ENCODE data around the gene CES1. TPM values are rescaled to one million over a fixed set of nuclear protein-coding genes. Genes with fewer than 3 reads are reported as not detected.

Gene CES1
- total and polyA plus RNA-seq, 10 of the 15 experiments (the other 5 are each of a cell fraction or from before 2014, with no cell fraction given): 0.08 to 0.69 (median 0.27) TPM; not detected in 6

GRCh38 chr16:55778757-55779156, 54.1 kb downstream of the CES1 start:
- Histone ChIP-seq H3K9me3 (replicated peaks; ENCODE audit: control insufficient read depth, insufficient read depth, low read length) (no peaks in the 10 kb centered on the region), H3K4me3 (no peak overlapping the region), H3K27me3 (replicated peaks in 1 of 2; ENCODE audit: control insufficient read depth in 2 of 2, insufficient read depth in 2 of 2, low read length in 1 of 2) (no peaks in the 10 kb centered on the region), H4K20me1 (ENCODE audit: control insufficient read depth, insufficient read depth) (no peaks in the 10 kb centered on the region), H3K4me2 (ENCODE audit: control insufficient read depth, insufficient read depth) (no peak overlapping the region), H3K36me3 (ENCODE audit: control insufficient read depth in 2 of 2, insufficient read depth in 2 of 2, low read length in 1 of 2) (no peaks in the 10 kb centered on the region), H3K79me2 (ENCODE audit: control insufficient read depth, insufficient read depth, low read length) (no peaks in the 10 kb centered on the region), H2AFZ (ENCODE audit: control insufficient read depth, low read depth, low read length) (no peak overlapping the region), H3K4me1 (ENCODE audit: control insufficient read depth, insufficient read depth, low read length) (no peaks in the 10 kb centered on the region), H3K27ac (ENCODE audit: control insufficient read depth, insufficient read depth) (no peak overlapping the region), H3K9ac (ENCODE audit: control insufficient read depth, insufficient read depth, low read length) (no peak overlapping the region)
- no peak for DNase-seq (ENCODE audit: low read depth, low spot score)
- 87% methylated on average over 2 of the region's 2 CpGs for WGBS (ENCODE audit: insufficient coverage, insufficient replicate concordance, low lambda C conversion rate, missing lambda C conversion rate)
- RAD21 ChIA-PET (ENCODE audit: unreplicated experiment): no interaction called here
- SMC1A ChIA-PET (ENCODE audit: uncharacterized antibody, unreplicated experiment): no interaction called here
- POLR2A ChIA-PET: no interaction called here
- no peak for FAIRE-seq
- ATAC-seq: no peak
- intact Hi-C loops (cut with micrococcal nuclease; ENCODE audit: unreplicated experiment): no loop called here
- no TSS peak for BruUV-seq (replicated peaks)
- TF ChIP-seq USF2 (IDR thresholded peaks at IDR 0.05; ENCODE audit: borderline replicate concordance, low read depth, low read length) (no peak), MLLT1 (IDR thresholded peaks at IDR 0.05) (no peak)
- in situ Hi-C loops (cut with MboI): no loop called here
- CTCF ChIA-PET: interaction anchor here (0.6 kb wide), 1 partner anchor 51 kb away, joined by 3 read pairs; no protein-coding TSS in a partner anchor

- in situ Hi-C loops (cut with MboI): no loop called here
- DNase-seq (ENCODE audit: low read depth, low spot score) (no peak), ATAC-seq (no peak), FAIRE-seq (no peak)
- Histone ChIP-seq H2AFZ (ENCODE audit: control insufficient read depth, low read depth, low read length) (no peak overlapping the region), H3K9ac (ENCODE audit: control insufficient read depth, insufficient read depth, low read length) (no peak overlapping the region), H3K36me3 (ENCODE audit: control insufficient read depth in 2 of 2, insufficient read depth in 2 of 2, low read length in 1 of 2) (no peaks in the 10 kb centered on the region), H3K4me2 (ENCODE audit: control insufficient read depth, insufficient read depth) (no peak overlapping the region), H4K20me1 (ENCODE audit: control insufficient read depth, insufficient read depth) (no peaks in the 10 kb centered on the region), H3K9me3 (replicated peaks; ENCODE audit: control insufficient read depth, insufficient read depth, low read length) (no peaks in the 10 kb centered on the region), H3K79me2 (ENCODE audit: control insufficient read depth, insufficient read depth, low read length) (no peaks in the 10 kb centered on the region), H3K27me3 (replicated peaks in 1 of 2; ENCODE audit: control insufficient read depth in 2 of 2, insufficient read depth in 2 of 2, low read length in 1 of 2) (no peaks in the 10 kb centered on the region), H3K4me1 (ENCODE audit: control insufficient read depth, insufficient read depth, low read length) (no peaks in the 10 kb centered on the region), H3K4me3 (no peak overlapping the region), H3K27ac (ENCODE audit: control insufficient read depth, insufficient read depth) (no peak overlapping the region)
- POLR2A ChIA-PET: no interaction called here
- no TSS peak for BruUV-seq (replicated peaks)
- CTCF ChIA-PET: no interaction called here
- 8% methylated on average over 4 of the region's 4 CpGs for WGBS (ENCODE audit: insufficient coverage, insufficient replicate concordance, low lambda C conversion rate, missing lambda C conversion rate)
- intact Hi-C loops (cut with micrococcal nuclease; ENCODE audit: unreplicated experiment): no loop called here
- TF ChIP-seq CUX1 (IDR thresholded peaks at IDR 0.05; ENCODE audit: insufficient replicate concordance, low read depth, low read length): no peak
- no peak for TF ChIP-seq FOXK2 (IDR thresholded peaks at IDR 0.05)
- no peak for TF ChIP-seq CHD1 (IDR thresholded peaks at IDR 0.05; ENCODE audit: low read depth, low read length)
- no peak for TF ChIP-seq CREB1 (IDR thresholded peaks at IDR 0.05; ENCODE audit: low read depth)
- no peak for TF ChIP-seq TAF1 (IDR thresholded peaks at IDR 0.05; ENCODE audit: borderline replicate concordance, low read depth, low read length)
- no peak for TF ChIP-seq ZNF217 (IDR thresholded peaks at IDR 0.05)
- TF ChIP-seq TCF12 (IDR thresholded peaks at IDR 0.05; ENCODE audit: low read depth, low read length): no peak
- SMC1A ChIA-PET (ENCODE audit: uncharacterized antibody, unreplicated experiment): no interaction called here
- RAD21 ChIA-PET (ENCODE audit: unreplicated experiment): no interaction called here
Observed at GRCh38 chr16:55775857-55776256, 57.0 kb downstream of the CES1 start.
